ENCODE measurements around the gene TSC2. TPM values are rescaled to one million over a fixed set of nuclear protein-coding genes. Genes with fewer than 3 reads are reported as not detected.
"Not testable (repeated sequence)": the region's sequence is repeated elsewhere in the genome, so short reads cannot be mapped to it uniquely, and the experiment has no call there.

TSC2 gene
- total RNA-seq, 1 experiment from 2014 or later, result 42.6 TPM

- peaks cover 10% of the 10 kb centered on the region for H3K36me3 ChIP-seq (replicated peaks; ENCODE audit: control insufficient read depth, insufficient read depth, low read length)
- DNase-seq, result no peak
- no peaks in the 10 kb centered on the region for H3K27me3 ChIP-seq (ENCODE audit: control insufficient read depth, insufficient read depth, low read length)
- H3K4me3 ChIP-seq (ENCODE audit: insufficient read depth, low read depth, low read length), result no peak overlapping the region
These were observed 41.5 kb upstream of the TSC2 start for GRCh38 chr16:2006317-2006716.

- Histone ChIP-seq H3K36me3 (replicated peaks; ENCODE audit: control insufficient read depth, insufficient read depth, low read length) (peaks cover 4% of the 10 kb centered on the region), H3K4me3 (ENCODE audit: insufficient read depth, low read depth, low read length) (no peak overlapping the region), H3K27me3 (ENCODE audit: control insufficient read depth, insufficient read depth, low read length) (no peaks in the 10 kb centered on the region)
- DNase-seq, result no peak
These were observed 40.5 kb upstream of the TSC2 start for GRCh38 chr16:2007081-2007836.

GRCh38 chr16:2008009-2008526 is 39.7 kb upstream of the TSC2 start:
- no peak for DNase-seq
- Histone ChIP-seq H3K27me3 (ENCODE audit: control insufficient read depth, insufficient read depth, low read length) (no peaks in the 10 kb centered on the region), H3K36me3 (replicated peaks; ENCODE audit: control insufficient read depth, insufficient read depth, low read length) (peaks cover 4% of the 10 kb centered on the region), H3K4me3 (ENCODE audit: insufficient read depth, low read depth, low read length) (no peak overlapping the region)

GRCh38 chr16:2008631-2009163 is 39.1 kb upstream of the TSC2 start:
- peak; percentile 82 for DNase-seq
- H3K27me3 ChIP-seq (ENCODE audit: control insufficient read depth, insufficient read depth, low read length), result no peaks in the 10 kb centered on the region
- H3K36me3 ChIP-seq (replicated peaks; ENCODE audit: control insufficient read depth, insufficient read depth, low read length), result 0 out of 2 replicates have a peak, but pooled peaks cover 1% of the 10 kb centered on the region
- H3K4me3 ChIP-seq (ENCODE audit: insufficient read depth, low read depth, low read length), result peak overlapping the region; percentile 76

GRCh38 chr16:2009164-2009711 is 38.5 kb upstream of the TSC2 start:
- Histone ChIP-seq H3K4me3 (ENCODE audit: insufficient read depth, low read depth, low read length) (peak overlapping the region; percentile 76), H3K27me3 (ENCODE audit: control insufficient read depth, insufficient read depth, low read length) (no peaks in the 10 kb centered on the region), H3K36me3 (replicated peaks; ENCODE audit: control insufficient read depth, insufficient read depth, low read length) (0 out of 2 replicates have a peak, but pooled peaks cover 1% of the 10 kb centered on the region)
- no peak for DNase-seq

- Histone ChIP-seq H3K27me3 (ENCODE audit: control insufficient read depth, insufficient read depth, low read length) (no peaks in the 10 kb centered on the region), H3K36me3 (replicated peaks; ENCODE audit: control insufficient read depth, insufficient read depth, low read length) (0 out of 2 replicates have a peak, but pooled peaks cover 1% of the 10 kb centered on the region), H3K4me3 (ENCODE audit: insufficient read depth, low read depth, low read length) (peak within 1 kb of the TSS; percentile 76)
- peak; percentile 99 for DNase-seq
These were observed 37.8 kb upstream of the TSC2 start, which contains the start of gene ZNF598 for GRCh38 chr16:2009791-2010510. Gene ZNF598, minus strand, starts transcription at chr16:2009821.

DNA sequence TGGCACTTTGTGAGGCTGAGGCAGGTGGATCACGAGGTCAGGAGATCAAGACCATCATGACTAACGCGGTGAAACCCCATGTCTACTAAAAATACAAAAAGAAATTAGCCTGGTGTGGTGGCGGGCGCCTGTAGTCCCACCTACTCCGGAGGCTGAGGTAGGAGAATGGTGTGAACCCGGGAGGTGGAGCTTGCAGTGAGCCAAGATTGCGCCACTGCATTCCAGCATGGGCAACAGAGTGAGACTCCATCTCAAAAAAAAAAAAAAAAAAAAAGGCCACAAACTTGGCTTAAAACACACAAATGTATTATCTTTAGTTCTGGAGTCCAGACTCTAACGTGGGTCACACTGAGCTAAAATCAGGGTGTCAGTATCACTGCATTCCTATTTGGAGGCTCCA is 36.1 kb upstream of the TSC2 start:
- H3K4me3 ChIP-seq (ENCODE audit: insufficient read depth, low read depth, low read length); H3K36me3 ChIP-seq (replicated peaks; ENCODE audit: control insufficient read depth, insufficient read depth, low read length); DNase-seq; H3K27me3 ChIP-seq (ENCODE audit: control insufficient read depth, insufficient read depth, low read length): not testable (repeated sequence)

- Histone ChIP-seq H3K4me3 (ENCODE audit: insufficient read depth, low read depth, low read length) (no peak overlapping the region), H3K36me3 (replicated peaks; ENCODE audit: control insufficient read depth, insufficient read depth, low read length) (no peaks in the 10 kb centered on the region), H3K27me3 (ENCODE audit: control insufficient read depth, insufficient read depth, low read length) (peaks cover 1% of the 10 kb centered on the region; the same call in 1 of the 2 replicates)
- DNase-seq, result no peak
These were observed 34.3 kb upstream of the TSC2 start for GRCh38 chr16:2013527-2013926.

DNA sequence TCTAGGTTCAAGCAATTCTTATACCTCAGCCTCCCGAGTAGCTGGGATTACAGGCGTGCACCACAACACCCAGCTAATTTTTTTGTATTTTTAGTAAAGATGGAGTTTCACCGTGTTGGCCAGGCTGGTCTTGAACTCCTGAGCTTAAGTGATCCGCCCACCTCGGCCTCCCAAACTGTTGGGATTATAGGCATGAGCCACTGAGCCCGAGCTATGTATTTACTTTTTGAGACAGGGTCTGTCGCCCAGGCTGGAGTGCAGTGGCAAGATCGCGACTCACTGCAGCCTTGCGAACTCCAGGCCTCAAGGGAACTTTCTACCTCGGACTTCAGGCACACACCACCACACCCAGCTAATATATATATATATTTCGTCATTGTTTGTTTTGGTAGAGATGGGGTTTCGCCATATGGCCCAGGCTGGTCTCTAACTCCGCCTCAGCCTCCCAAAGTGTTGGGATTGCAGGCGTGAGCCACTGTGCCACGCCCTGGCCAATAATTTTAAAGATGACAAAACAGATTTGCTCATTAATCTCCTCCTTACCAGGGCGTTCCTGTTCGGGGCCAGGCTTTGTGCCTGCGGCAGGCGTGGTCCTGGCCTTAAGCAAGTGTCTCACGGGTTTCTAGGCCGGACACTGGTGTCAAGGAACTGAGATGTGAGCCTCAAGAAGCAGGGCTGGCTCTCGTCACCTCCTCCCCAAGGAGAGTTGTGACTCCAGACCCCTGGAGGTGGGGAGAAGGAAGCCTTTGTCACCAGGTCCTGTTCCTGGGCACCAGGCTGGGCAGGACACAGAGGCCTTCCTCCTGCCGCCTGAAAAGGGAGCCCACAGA is 32.5 kb upstream of the TSC2 start:
- no peak for DNase-seq
- H3K36me3 ChIP-seq (replicated peaks; ENCODE audit: control insufficient read depth, insufficient read depth, low read length), result no peaks in the 10 kb centered on the region
- H3K27me3 ChIP-seq (ENCODE audit: control insufficient read depth, insufficient read depth, low read length), result peaks cover 17% of the 10 kb centered on the region
- no peak overlapping the region for H3K4me3 ChIP-seq (ENCODE audit: insufficient read depth, low read depth, low read length)

DNA sequence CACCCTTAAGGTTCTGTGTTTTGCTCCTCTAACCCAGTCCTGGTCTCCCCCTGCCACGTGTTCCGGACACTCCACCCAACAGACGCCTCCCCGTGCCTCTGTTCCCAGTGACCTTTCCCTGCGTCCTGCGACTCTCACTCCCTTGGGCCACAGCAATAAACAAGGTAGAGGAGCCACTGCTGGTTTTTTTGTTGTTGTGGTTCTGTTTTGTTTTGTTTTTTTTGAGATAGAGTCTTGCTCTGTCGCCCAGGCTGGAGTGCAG is 31.9 kb upstream of the TSC2 start:
- Histone ChIP-seq H3K36me3 (replicated peaks; ENCODE audit: control insufficient read depth, insufficient read depth, low read length) (no peaks in the 10 kb centered on the region), H3K27me3 (ENCODE audit: control insufficient read depth, insufficient read depth, low read length) (peaks cover 23% of the 10 kb centered on the region), H3K4me3 (ENCODE audit: insufficient read depth, low read depth, low read length) (no peak overlapping the region)
- DNase-seq, result no peak

- Histone ChIP-seq H3K4me3 (ENCODE audit: insufficient read depth, low read depth, low read length) (no peak overlapping the region), H3K36me3 (replicated peaks; ENCODE audit: control insufficient read depth, insufficient read depth, low read length) (no peaks in the 10 kb centered on the region), H3K27me3 (ENCODE audit: control insufficient read depth, insufficient read depth, low read length) (peaks cover 26% of the 10 kb centered on the region)
- peak; percentile 85 for DNase-seq
These were observed 31.3 kb upstream of the TSC2 start for GRCh38 chr16:2016407-2016922.

DNA sequence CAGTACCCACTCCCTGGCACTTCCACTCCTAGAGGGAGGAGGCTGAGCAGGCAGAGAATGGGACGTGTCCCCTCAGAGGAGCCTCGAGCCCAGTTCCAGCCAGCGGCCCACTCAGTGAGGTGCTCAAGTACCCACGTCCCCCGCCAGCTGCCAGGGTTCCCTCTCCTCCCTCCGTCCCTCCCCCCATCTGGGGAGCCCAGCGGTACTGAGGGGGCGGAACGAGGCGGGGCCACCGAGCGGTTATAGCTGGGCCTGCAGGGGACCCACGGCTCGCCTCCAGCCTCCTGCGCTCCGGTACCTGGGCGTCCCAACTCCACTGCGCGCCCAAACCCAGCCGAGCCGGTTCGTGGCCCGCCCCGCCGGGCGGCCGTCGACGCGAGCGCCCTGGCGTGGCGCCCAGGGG is 28.3 kb upstream of the TSC2 start, which contains the start of gene NPW:
TSS of gene NPW (plus strand) at position 268 of the 403 bp plus-strand sequence.
- Histone ChIP-seq H3K36me3 (replicated peaks; ENCODE audit: control insufficient read depth, insufficient read depth, low read length) (no peaks in the 10 kb centered on the region), H3K27me3 (ENCODE audit: control insufficient read depth, insufficient read depth, low read length) (peaks cover 32% of the 10 kb centered on the region), H3K4me3 (ENCODE audit: insufficient read depth, low read depth, low read length) (peak within 1 kb of the TSS; percentile 48)
- DNase-seq, result peak; percentile 92

DNA sequence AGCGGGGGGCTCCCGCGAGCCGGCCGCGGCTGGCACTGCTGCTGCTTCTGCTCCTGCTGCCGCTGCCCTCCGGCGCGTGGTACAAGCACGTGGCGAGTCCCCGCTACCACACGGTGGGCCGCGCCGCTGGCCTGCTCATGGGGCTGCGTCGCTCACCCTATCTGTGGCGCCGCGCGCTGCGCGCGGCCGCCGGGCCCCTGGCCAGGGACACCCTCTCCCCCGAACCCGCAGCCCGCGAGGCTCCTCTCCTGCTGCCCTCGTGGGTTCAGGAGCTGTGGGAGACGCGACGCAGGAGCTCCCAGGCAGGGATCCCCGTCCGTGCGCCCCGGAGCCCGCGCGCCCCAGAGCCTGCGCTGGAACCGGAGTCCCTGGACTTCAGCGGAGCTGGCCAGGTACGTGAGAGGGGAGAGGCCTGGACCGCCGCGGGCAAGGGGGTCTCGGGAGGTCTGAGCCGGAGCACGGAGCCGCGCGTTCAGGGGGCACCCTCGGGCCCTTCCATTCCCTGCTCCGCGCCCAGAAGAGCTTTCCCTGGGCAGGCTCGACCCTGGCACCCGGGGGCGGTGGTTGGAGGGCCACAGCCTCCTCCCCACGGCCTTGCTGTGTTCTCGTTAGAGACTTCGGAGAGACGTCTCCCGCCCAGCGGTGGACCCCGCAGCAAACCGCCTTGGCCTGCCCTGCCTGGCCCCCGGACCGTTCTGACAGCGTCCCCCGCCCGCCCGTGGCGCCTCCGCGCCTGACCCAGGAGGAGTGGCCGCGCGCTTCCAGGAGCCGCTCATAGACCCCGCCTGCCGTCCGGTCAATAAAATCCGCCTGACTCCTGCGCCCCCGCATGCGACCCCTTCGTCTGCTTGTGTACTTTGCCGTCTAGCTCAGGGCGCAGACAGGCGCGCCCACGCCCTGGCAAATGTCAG is 27.6 kb upstream of the TSC2 start:
- peak; percentile 86 for DNase-seq
- peak overlapping the region; percentile 48 for H3K4me3 ChIP-seq (ENCODE audit: insufficient read depth, low read depth, low read length)
- no peaks in the 10 kb centered on the region for H3K36me3 ChIP-seq (replicated peaks; ENCODE audit: control insufficient read depth, insufficient read depth, low read length)
- peaks cover 32% of the 10 kb centered on the region for H3K27me3 ChIP-seq (ENCODE audit: control insufficient read depth, insufficient read depth, low read length)
